K562 (cell line): ENCODE data around the gene FMNL1. TPM values are rescaled to one million over a fixed set of nuclear protein-coding genes. Genes with fewer than 3 reads are reported as not detected.

ENCODE experiments used
- ADNP ChIP-seq: fragments of 200-800 bp; sonication (Bioruptor generic); IDR thresholded peaks from 2 replicates; pipeline ENCODE4 v1.6.1; 2016; ENCODE audit warnings: missing genetic modification characterization, missing compliant biosample characterization
- COPS2 ChIP-seq: fragments of 450-650 bp; conservative IDR thresholded peaks from 2 replicates; pipeline ENCODE4 v1.6.1; 2016; ENCODE audit warnings: mild to moderate bottlenecking, moderate library complexity
- DMBX1 ChIP-seq: fragments of 250-450 bp; sonication (Bioruptor Pico); IDR thresholded peaks from 2 replicates; pipeline ENCODE4 v1.8.0; 2022; ENCODE audit warnings: inconsistent platforms, mild to moderate bottlenecking, moderate library complexity, borderline replicate concordance
- EGR1 ChIP-seq: fragments of 450-650 bp; conservative IDR thresholded peaks from 2 replicates; pipeline ENCODE4 v1.6.1; 2017; ENCODE audit warnings: mild to moderate bottlenecking
- FOSL1 ChIP-seq: fragments of 200-800 bp; sonication (Bioruptor generic); conservative IDR thresholded peaks from 2 replicates; pipeline ENCODE4 v1.6.1; 2016; ENCODE audit warnings: missing genetic modification characterization, missing compliant biosample characterization
- HOXB6 ChIP-seq: fragments of 250-450 bp; sonication (Bioruptor Pico); IDR thresholded peaks from 2 replicates; pipeline ENCODE4 v1.5.1; 2022; ENCODE audit warnings: mild to moderate bottlenecking, borderline replicate concordance
- L3MBTL2 ChIP-seq: fragments of 450-650 bp; IDR thresholded peaks from 2 replicates; pipeline ENCODE4 v1.6.1; 2016; ENCODE audit warnings: mild to moderate bottlenecking, moderate library complexity
- MGA ChIP-seq: fragments of 450-650 bp; IDR thresholded peaks from 2 replicates; pipeline ENCODE4 v1.6.1; 2016; ENCODE audit warnings: mild to moderate bottlenecking, moderate library complexity
- MTF1 ChIP-seq: fragments of 250-450 bp; sonication (Bioruptor Pico); IDR thresholded peaks from 2 replicates; pipeline ENCODE4 v1.9.0; 2021; ENCODE audit warnings: moderate library complexity, mild to moderate bottlenecking, inconsistent platforms, borderline replicate concordance
- NCOA4 ChIP-seq: fragments of 450-650 bp; IDR thresholded peaks from 2 replicates; pipeline ENCODE4 v1.6.1; 2018; ENCODE audit warnings: mild to moderate bottlenecking; ENCODE audit not compliant: partially characterized antibody
- NEUROD1 ChIP-seq: fragments of 150-350 bp; IDR thresholded peaks from 2 replicates; pipeline ENCODE4 v1.6.1; 2014; ENCODE audit warnings: borderline replicate concordance, low read length, low read depth; ENCODE audit not compliant: partially characterized antibody
- RNF219 ChIP-seq: fragments of 250-450 bp; sonication (Bioruptor Pico); IDR thresholded peaks from 2 replicates; pipeline ENCODE4 v1.5.0; 2022; ENCODE audit warnings: mild to moderate bottlenecking
- SETDB1 ChIP-seq: IDR thresholded peaks from one replicate; pipeline ENCODE4 v1.6.1; 2012; ENCODE audit warnings: low read length, control low read depth, inconsistent platforms
- SREBF1 ChIP-seq: fragments of 150-350 bp; IDR thresholded peaks from 2 replicates; pipeline ENCODE4 v1.6.1; 2014; ENCODE audit warnings: antibody characterized with exemption, low read depth, low read length, borderline replicate concordance
- polyA plus RNA-seq, 8 experiments: library from polyadenylated mRNA; depleted of rRNA in 4 of 8; stranded (reverse) in 5 of 8; unstranded in 3 of 8; fragments of >200 nt; fragmentation: Nextera tagmentation in 2 of 8; fragmentation: Illumina TruSeq in 1 of 8; extraction: Ambion mirVana in 2 of 8; extraction: Trizol in 1 of 8; gene quantifications; 2 replicates each; pipeline versions ENCODE4 v1.2.1 to v1.2.3, GENCODE V29; 2011 to 2014; ENCODE audit warnings: inconsistent platforms in 1 of 8, missing spikeins in 1 of 8
- total RNA-seq, 7 experiments: library from RNA; depleted of rRNA in 6 of 7; stranded (reverse); fragments of >200 nt in 6 of 7; fragmentation: Illumina TruSeq in 2 of 7; extraction: Trizol in 2 of 7; gene quantifications; 2 replicates each; pipeline versions ENCODE4 v1.2.1 to v1.2.3, GENCODE V29; 2011 to 2021; ENCODE audit warnings: low replicate concordance in 1 of 7

The FMNL1 gene
- total and polyA plus RNA-seq, 9 of the 15 experiments (the other 6 are each of a cell fraction or from before 2014, with no cell fraction given) = 0.70 to 36.6 (median 7.7) TPM

- TF ChIP-seq MGA = peak; percentile 41
- TF ChIP-seq NEUROD1 = peak; percentile 26
- no peak for TF ChIP-seq HOXB6 (CRISPR knock-in tag)
- TF ChIP-seq ADNP (tag) = no peak
- TF ChIP-seq EGR1 = peak; percentile 77; the same call in 1 of the 2 replicates
- no peak for TF ChIP-seq SETDB1
- TF ChIP-seq SREBF1 = no peak
- no peak for TF ChIP-seq MTF1 (CRISPR knock-in tag)
- TF ChIP-seq COPS2 = no peak
- no peak for TF ChIP-seq NCOA4
- TF ChIP-seq L3MBTL2 = peak; percentile 61; the same call in 1 of the 2 replicates
- TF ChIP-seq DMBX1 (CRISPR knock-in tag) = no peak
- TF ChIP-seq FOSL1 = no peak
- no peak for TF ChIP-seq RNF219 (CRISPR knock-in tag)
Measured at GRCh38 chr17:45247429-45248131, 25.9 kb downstream of the FMNL1 start (continued).
